NOMO-1 (cell line): ENCODE results near the gene MAP2K4.

Source experiments
- DNase-seq, 2 experiments: peaks; one replicate each; lab custom pipeline; 2025; ENCODE audit not compliant: unreplicated experiment in 2 of 2; lab: John Stamatoyannopoulos, UW

MAP2K4 gene

GRCh38 chr17:12035673-12036072 lies 15.0 kb downstream of the MAP2K4 start:
- no peak for DNase-seq

- no peak for DNase-seq
Observed at GRCh38 chr17:12037970-12038369, 17.3 kb downstream of the MAP2K4 start.

- DNase-seq, result no peak
Observed at GRCh38 chr17:12040478-12040877, 19.8 kb downstream of the MAP2K4 start.

- DNase-seq, result no peak
Observed at GRCh38 chr17:12041312-12041711, 20.6 kb downstream of the MAP2K4 start.

GRCh38 chr17:12043702-12044101 lies 23.0 kb downstream of the MAP2K4 start:
- DNase-seq, result no peak

- DNase-seq, result no peak
Observed at GRCh38 chr17:12046786-12047185, 26.1 kb downstream of the MAP2K4 start.

GRCh38 chr17:12047681-12048376 lies 27.2 kb downstream of the MAP2K4 start:
- DNase-seq, result no peak

GRCh38 chr17:12048843-12049473 lies 28.3 kb downstream of the MAP2K4 start:
- DNase-seq, result peak in 1 of 2 experiments; percentile 49

GRCh38 chr17:12050646-12051225 lies 30.1 kb downstream of the MAP2K4 start:
- no peak for DNase-seq

- no peak for DNase-seq
Observed at GRCh38 chr17:12053552-12053951, 32.9 kb downstream of the MAP2K4 start.

GRCh38 chr17:12055889-12056288 lies 35.2 kb downstream of the MAP2K4 start:
- no peak for DNase-seq

GRCh38 chr17:12057520-12057919 lies 36.8 kb downstream of the MAP2K4 start:
- no peak for DNase-seq

- no peak for DNase-seq
Observed at GRCh38 chr17:12058535-12058934, 37.9 kb downstream of the MAP2K4 start.

- no peak for DNase-seq
Observed at GRCh38 chr17:12062249-12062648, 41.6 kb downstream of the MAP2K4 start.

- no peak for DNase-seq
Observed at GRCh38 chr17:12064395-12064794, 43.7 kb downstream of the MAP2K4 start.

- DNase-seq, result no peak
Observed at GRCh38 chr17:12067485-12067884, 46.8 kb downstream of the MAP2K4 start.

- no peak for DNase-seq
Observed at GRCh38 chr17:12068946-12069345, 48.3 kb downstream of the MAP2K4 start.

GRCh38 chr17:12070561-12070960 lies 49.9 kb downstream of the MAP2K4 start:
- no peak for DNase-seq

- DNase-seq, result no peak
Observed at GRCh38 chr17:12074346-12074745, 53.7 kb downstream of the MAP2K4 start.

GRCh38 chr17:12077773-12078172 lies 57.1 kb downstream of the MAP2K4 start:
- DNase-seq, result no peak

- no peak for DNase-seq
Observed at GRCh38 chr17:12078791-12079190, 58.1 kb downstream of the MAP2K4 start.

- no peak for DNase-seq
Observed at GRCh38 chr17:12081720-12082119, 61.0 kb downstream of the MAP2K4 start.
